Liver (tissue), 9 donors: ENCODE measurements around the gene RABEP1. TPM values are rescaled to one million over a fixed set of nuclear protein-coding genes. Genes with fewer than 3 reads are reported as not detected.

Experiments used
- DNase-seq: peaks from one replicate; pipeline ENCODE4 v3.0.0-alpha.2; 2017; ENCODE audit warnings: low spot score
- H3K27ac ChIP-seq, 2 donors: one replicate each; pipeline ENCODE4 v1.7.0; 2013; ENCODE audit warnings: inconsistent platforms in 2 of 2, low read length in 2 of 2, control low read depth in 1 of 2, low read depth in 1 of 2, mild to moderate bottlenecking in 1 of 2
- H3K27me3 ChIP-seq, 4 donors: one replicate each; pipeline versions ENCODE4 v1.6.1 to v1.7.0; 2013; ENCODE audit warnings: low read length in 3 of 4, inconsistent platforms in 1 of 4, mild to moderate bottlenecking in 1 of 4, moderate library complexity in 1 of 4; ENCODE audit not compliant: control insufficient read depth in 4 of 4, insufficient read depth in 4 of 4
- H3K36me3 ChIP-seq, 4 donors: one replicate each; pipeline versions ENCODE4 v1.6.1 to v1.7.0; 2013; ENCODE audit warnings: low read length in 3 of 4, mild to moderate bottlenecking in 3 of 4, low read depth in 1 of 4, moderate library complexity in 1 of 4; ENCODE audit not compliant: control insufficient read depth in 4 of 4, insufficient read depth in 3 of 4
- H3K4me1 ChIP-seq, 4 donors: one replicate each; pipeline versions ENCODE4 v1.6.1 to v1.7.0; 2013; ENCODE audit warnings: low read length in 3 of 4, mild to moderate bottlenecking in 3 of 4, moderate library complexity in 1 of 4; ENCODE audit not compliant: control insufficient read depth in 4 of 4, insufficient read depth in 4 of 4
- H3K4me3 ChIP-seq, 3 donors: one replicate each; pipeline versions ENCODE4 v1.6.1 to v1.7.0; 2013; ENCODE audit warnings: low read length in 3 of 3, control low read depth in 1 of 3, low read depth in 1 of 3, mild to moderate bottlenecking in 1 of 3
- H3K9ac ChIP-seq, 2 donors: one replicate each; pipeline ENCODE4 v1.7.0; 2013; ENCODE audit warnings: low read length in 2 of 2, mild to moderate bottlenecking in 2 of 2, moderate library complexity in 2 of 2, control low read depth in 1 of 2, low read depth in 1 of 2
- H3K9me3 ChIP-seq, 4 donors: one replicate each; pipeline versions ENCODE4 v1.6.1 to v1.7.0; 2013; ENCODE audit warnings: low read length in 3 of 4; ENCODE audit not compliant: control insufficient read depth in 4 of 4
- ATF3 ChIP-seq: IDR thresholded peaks from 2 replicates; pipeline ENCODE4 v1.6.1; 2016; ENCODE audit warnings: antibody characterized with exemption
- EGR1 ChIP-seq, 2 donors: IDR thresholded peaks; 2 replicates each; pipeline ENCODE4 v1.6.1; 2016 to 2018; ENCODE audit warnings: antibody characterized with exemption in 2 of 2, low read depth in 2 of 2
- FOXA1 ChIP-seq: IDR thresholded peaks from 2 replicates; pipeline ENCODE4 v1.6.1; 2016; ENCODE audit warnings: antibody characterized with exemption
- FOXA2 ChIP-seq: IDR thresholded peaks from 2 replicates; pipeline ENCODE4 v1.6.1; 2016; ENCODE audit warnings: antibody characterized with exemption
- GABPA ChIP-seq, 2 donors: IDR thresholded peaks in 1 of 2; conservative IDR thresholded peaks in 1 of 2; 2 replicates each; pipeline ENCODE4 v1.6.1; 2016; ENCODE audit warnings: antibody characterized with exemption in 2 of 2, mild to moderate bottlenecking in 1 of 2, moderate library complexity in 1 of 2
- HNF4A ChIP-seq, 2 donors: conservative IDR thresholded peaks; 2 replicates each; pipeline ENCODE4 v1.6.1; 2016; ENCODE audit warnings: antibody characterized with exemption in 2 of 2, mild to moderate bottlenecking in 2 of 2
- HNF4G ChIP-seq: IDR thresholded peaks from 2 replicates; pipeline ENCODE4 v1.6.1; 2016; ENCODE audit warnings: antibody characterized with exemption
- NR2F2 ChIP-seq: IDR thresholded peaks from 2 replicates; pipeline ENCODE4 v1.6.1; 2016; ENCODE audit warnings: antibody characterized with exemption
- RAD21 ChIP-seq, 2 donors: IDR thresholded peaks; 2 replicates each; pipeline ENCODE4 v1.6.1; 2016; ENCODE audit warnings: antibody characterized with exemption in 2 of 2, mild to moderate bottlenecking in 2 of 2
- REST ChIP-seq: IDR thresholded peaks from 2 replicates; pipeline ENCODE4 v1.6.1; 2016; ENCODE audit warnings: antibody characterized with exemption, mild to moderate bottlenecking
- RXRA ChIP-seq, 2 donors: IDR thresholded peaks; 2 replicates each; pipeline ENCODE4 v1.6.1; 2017 to 2018; ENCODE audit warnings: antibody characterized with exemption in 2 of 2, mild to moderate bottlenecking in 1 of 2
- SP1 ChIP-seq: IDR thresholded peaks from 2 replicates; pipeline ENCODE4 v1.6.1; 2018; ENCODE audit warnings: antibody characterized with exemption, mild to moderate bottlenecking
- TAF1 ChIP-seq: conservative IDR thresholded peaks from 2 replicates; pipeline ENCODE4 v1.6.1; 2016; ENCODE audit warnings: antibody characterized with exemption, mild to moderate bottlenecking
- YY1 ChIP-seq: IDR thresholded peaks from 2 replicates; pipeline ENCODE4 v1.6.1; 2016; ENCODE audit warnings: antibody characterized with exemption, mild to moderate bottlenecking
- ZBTB33 ChIP-seq: IDR thresholded peaks from 2 replicates; pipeline ENCODE4 v1.6.1; 2016; ENCODE audit warnings: antibody characterized with exemption
- WGBS: extraction: QIAGEN DNeasy Blood & Tissue Kit; methylation state at CpG from one replicate; pipeline ENCODE4 v1.1.7; 2013; 5-methylcytosine and 5-hydroxymethylcytosine counted together
- polyA plus RNA-seq, 2 donors: library from polyadenylated mRNA; stranded (reverse) in 1 of 2; unstranded in 1 of 2; fragments of 200-250 nt in 1 of 2; fragments of >200 nt in 1 of 2; fragmentation: Nextera tagmentation in 1 of 2; extraction: Ambion mirVana in 1 of 2; gene quantifications; one replicate each; pipeline versions ENCODE4 v1.2.1 to v1.2.3, GENCODE V29; 2013 to 2015
- total RNA-seq, 2 donors: library from RNA; depleted of rRNA; stranded (reverse); fragments of >200 nt; gene quantifications; one replicate each; pipeline ENCODE4 v1.2.3, GENCODE V29; 2014
- TF ChIP-seq, protein P1 (sequence below): IDR thresholded peaks from 2 replicates; pipeline ENCODE4 v1.6.1; 2016; ENCODE audit warnings: antibody characterized with exemption
- TF ChIP-seq, protein P2 (sequence below): fragments of 150-350 bp; IDR thresholded peaks from 2 replicates; pipeline ENCODE4 v1.5.1; 2017; ENCODE audit warnings: improper control_type of control experiment, low read depth, low read length; ENCODE audit not compliant: missing input control
- donor health status: healthy.
- donor health status: healthy.
- donor health status: healthy.
- donor health status: healthy.
- donor health status: healthy.

RABEP1 gene
- total and polyA plus RNA-seq, 4 donors: 13.3 to 26.6 (median 20.6) TPM

GRCh38 chr17:5425826-5426225 is 143.7 kb downstream of the RABEP1 start:
- H3K36me3 ChIP-seq: peaks cover 6 to 65% (median 61%) of the 10 kb centered on the region in 4 donors
- no peak overlapping the region for H3K4me3 ChIP-seq
- H3K9me3 ChIP-seq: no peaks in the 10 kb centered on the region
- no peak for TF ChIP-seq RXRA (IDR thresholded peaks at IDR 0.05)
- TF ChIP-seq REST: no peak
- no peak for TF ChIP-seq RAD21 (IDR thresholded peaks at IDR 0.05)
- no peak for TF ChIP-seq FOXA2
- no peak for TF ChIP-seq ZBTB33
- TF ChIP-seq, protein P1, sequence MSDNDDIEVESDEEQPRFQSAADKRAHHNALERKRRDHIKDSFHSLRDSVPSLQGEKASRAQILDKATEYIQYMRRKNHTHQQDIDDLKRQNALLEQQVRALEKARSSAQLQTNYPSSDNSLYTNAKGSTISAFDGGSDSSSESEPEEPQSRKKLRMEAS: no peak
- no peak for TF ChIP-seq YY1
- TF ChIP-seq TAF1: no peak
- no peak for TF ChIP-seq HNF4A (conservative IDR thresholded peaks at IDR 0.05)
- TF ChIP-seq, protein P2, sequence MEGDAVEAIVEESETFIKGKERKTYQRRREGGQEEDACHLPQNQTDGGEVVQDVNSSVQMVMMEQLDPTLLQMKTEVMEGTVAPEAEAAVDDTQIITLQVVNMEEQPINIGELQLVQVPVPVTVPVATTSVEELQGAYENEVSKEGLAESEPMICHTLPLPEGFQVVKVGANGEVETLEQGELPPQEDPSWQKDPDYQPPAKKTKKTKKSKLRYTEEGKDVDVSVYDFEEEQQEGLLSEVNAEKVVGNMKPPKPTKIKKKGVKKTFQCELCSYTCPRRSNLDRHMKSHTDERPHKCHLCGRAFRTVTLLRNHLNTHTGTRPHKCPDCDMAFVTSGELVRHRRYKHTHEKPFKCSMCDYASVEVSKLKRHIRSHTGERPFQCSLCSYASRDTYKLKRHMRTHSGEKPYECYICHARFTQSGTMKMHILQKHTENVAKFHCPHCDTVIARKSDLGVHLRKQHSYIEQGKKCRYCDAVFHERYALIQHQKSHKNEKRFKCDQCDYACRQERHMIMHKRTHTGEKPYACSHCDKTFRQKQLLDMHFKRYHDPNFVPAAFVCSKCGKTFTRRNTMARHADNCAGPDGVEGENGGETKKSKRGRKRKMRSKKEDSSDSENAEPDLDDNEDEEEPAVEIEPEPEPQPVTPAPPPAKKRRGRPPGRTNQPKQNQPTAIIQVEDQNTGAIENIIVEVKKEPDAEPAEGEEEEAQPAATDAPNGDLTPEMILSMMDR: no peak
- TF ChIP-seq GABPA (IDR thresholded peaks at IDR 0.05 in 1 of 2, conservative IDR thresholded peaks at IDR 0.05 in 1 of 2): no peak
- H3K27me3 ChIP-seq: no peaks in the 10 kb centered on the region
- WGBS: 84% methylated on average over 3 of the region's 3 CpGs
- peaks cover 0 to 8% (median 6%) of the 10 kb centered on the region in 4 donors for H3K4me1 ChIP-seq
- H3K27ac ChIP-seq: no peak overlapping the region
- no peak for DNase-seq
- no peak overlapping the region for H3K9ac ChIP-seq

DNA sequence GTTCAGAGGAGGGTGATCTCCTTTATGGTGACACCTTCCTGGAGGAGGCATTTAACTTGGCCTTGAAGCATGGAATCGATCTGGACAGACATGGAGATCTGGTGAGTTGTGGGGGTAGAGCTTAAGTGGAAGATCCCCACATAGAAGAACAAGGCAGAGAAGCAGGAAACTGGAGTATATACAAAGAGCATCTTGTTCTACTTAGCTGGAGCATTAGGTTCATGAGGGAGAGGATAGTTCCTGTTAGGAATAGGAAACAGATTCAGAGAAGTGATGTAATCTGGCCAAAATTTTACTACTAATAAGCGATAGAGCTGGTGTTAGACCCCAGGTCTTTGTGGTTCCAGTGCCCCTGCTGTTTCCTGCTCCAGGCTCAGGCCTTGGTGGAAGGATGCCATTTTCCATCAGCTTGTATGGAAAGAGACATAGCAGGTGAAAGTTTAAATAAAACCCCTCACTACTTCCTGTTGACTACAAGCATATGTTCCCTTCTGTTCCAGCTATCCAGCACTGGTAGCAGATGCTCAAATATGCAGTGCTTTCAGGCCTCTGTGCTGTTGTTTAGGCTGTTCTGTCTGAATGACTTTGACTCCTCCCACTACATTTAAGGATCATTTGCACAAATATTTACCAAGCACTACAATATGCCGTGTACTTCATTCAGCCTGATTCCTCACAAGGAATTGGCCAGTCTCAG is 147.3 kb downstream of the RABEP1 start:
- Histone ChIP-seq H3K4me3 (no peak overlapping the region), H3K9me3 (no peaks in the 10 kb centered on the region), H3K4me1 (no peaks in the 10 kb centered on the region), H3K27ac (no peak overlapping the region), H3K27me3 (no peaks in the 10 kb centered on the region), H3K36me3 (peaks cover 10 to 79% (median 69%) of the 10 kb centered on the region in 4 donors), H3K9ac (no peak overlapping the region)
- DNase-seq: no peak
- 80% methylated on average over 3 of the region's 3 CpGs for WGBS
- TF ChIP-seq GABPA (IDR thresholded peaks at IDR 0.05 in 1 of 2, conservative IDR thresholded peaks at IDR 0.05 in 1 of 2): no peak
- no peak for TF ChIP-seq FOXA1
- TF ChIP-seq TAF1: no peak
- no peak for TF ChIP-seq SP1
- no peak for TF ChIP-seq EGR1 (IDR thresholded peaks at IDR 0.05; ENCODE audit: low read depth in 2 of 2)
- TF ChIP-seq HNF4G: no peak
- no peak for TF ChIP-seq NR2F2
- TF ChIP-seq, protein P1: no peak
- no peak for TF ChIP-seq ATF3
- TF ChIP-seq YY1: no peak
- TF ChIP-seq HNF4A (conservative IDR thresholded peaks at IDR 0.05): no peak
- no peak for TF ChIP-seq ZBTB33
- no peak for TF ChIP-seq FOXA2
